NCI-H82 treated with DMSO at 0.1 percent for 48 hours (cell line): Measurements from ENCODE around the gene TPGS1.

ENCODE experiments used
- DNase-seq: peaks from one replicate; lab custom pipeline; 2025; ENCODE audit not compliant: unreplicated experiment; lab: John Stamatoyannopoulos, UW

Gene TPGS1

GRCh38 chr19:507286-508203, at the start of gene TPGS1:
TSS of gene TPGS1 (plus strand) at chr19:507497. CDS start at chr19:507507, 10 bp downstream.
- no peak for DNase-seq

DNA sequence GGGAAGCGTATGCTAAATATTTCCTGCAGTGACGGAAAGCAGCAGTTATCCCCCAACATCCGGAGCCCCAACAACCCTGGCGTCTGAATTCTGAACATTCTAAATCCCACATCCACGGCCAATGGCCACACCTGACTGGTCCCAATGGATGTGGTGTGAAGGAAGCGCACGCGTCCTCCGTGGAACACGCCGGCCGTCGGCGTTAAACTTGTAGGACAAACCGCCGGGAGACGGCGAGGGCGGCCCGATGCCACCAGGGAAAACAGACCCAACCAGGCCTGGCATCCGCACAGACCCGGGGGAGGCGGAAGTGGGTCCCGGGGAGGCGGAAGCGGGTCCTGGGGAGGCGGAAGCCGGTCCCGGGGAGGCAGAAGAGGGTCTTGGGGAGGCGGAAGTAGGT, 49.7 kb upstream of the TPGS1 start:
- DNase-seq: no peak

DNA sequence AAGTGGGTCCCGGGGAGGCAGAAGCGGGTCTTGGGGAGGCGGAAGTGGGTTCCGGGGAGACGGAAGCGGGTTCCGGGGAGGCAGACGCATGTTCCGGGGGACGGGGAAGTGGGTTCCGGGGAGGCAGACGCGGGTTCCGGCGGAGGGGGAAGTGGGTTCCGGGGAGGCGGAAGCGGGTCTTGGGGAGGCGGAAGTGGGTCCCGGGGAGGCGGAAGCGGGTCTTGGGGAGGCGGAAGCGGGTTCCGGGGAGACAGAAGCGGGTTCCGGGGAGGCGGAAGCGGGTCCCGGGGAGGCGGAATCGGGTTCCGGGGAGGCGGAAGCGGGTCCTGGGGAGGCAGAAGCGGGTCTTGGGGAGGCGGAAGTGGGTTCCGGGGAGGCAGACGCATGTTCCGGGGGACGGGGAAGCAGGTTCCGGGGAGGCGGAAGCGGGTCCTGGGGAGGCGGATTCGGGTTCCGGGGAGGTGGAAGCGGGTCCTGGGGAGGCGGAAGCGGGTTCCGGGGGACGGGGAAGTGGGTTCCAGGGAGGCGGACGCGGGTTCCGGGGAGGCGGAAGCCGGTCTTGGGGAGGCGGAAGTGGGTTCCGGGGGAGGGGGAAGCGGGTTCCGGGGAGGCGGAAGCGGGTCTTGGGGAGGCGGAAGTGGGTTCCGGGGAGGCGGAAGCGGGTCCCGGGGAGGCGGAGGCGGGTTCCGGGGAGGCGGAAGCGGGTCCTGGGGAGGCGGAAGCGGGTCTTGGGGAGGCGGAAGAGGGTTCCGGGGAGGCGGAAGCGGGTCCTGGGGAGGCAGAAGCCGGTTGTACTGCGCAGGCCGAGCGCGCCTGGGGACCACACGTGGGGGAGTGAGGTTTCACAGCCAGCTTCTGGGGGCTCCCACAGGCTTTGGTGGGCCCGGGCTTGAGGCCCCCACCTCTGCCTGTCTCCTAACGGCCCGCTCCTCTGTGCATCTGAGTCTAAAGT, 48.9 kb upstream of the TPGS1 start:
- no peak for DNase-seq

GRCh38 chr19:459724-460511, 47.4 kb upstream of the TPGS1 start:
- DNase-seq: no peak

DNA sequence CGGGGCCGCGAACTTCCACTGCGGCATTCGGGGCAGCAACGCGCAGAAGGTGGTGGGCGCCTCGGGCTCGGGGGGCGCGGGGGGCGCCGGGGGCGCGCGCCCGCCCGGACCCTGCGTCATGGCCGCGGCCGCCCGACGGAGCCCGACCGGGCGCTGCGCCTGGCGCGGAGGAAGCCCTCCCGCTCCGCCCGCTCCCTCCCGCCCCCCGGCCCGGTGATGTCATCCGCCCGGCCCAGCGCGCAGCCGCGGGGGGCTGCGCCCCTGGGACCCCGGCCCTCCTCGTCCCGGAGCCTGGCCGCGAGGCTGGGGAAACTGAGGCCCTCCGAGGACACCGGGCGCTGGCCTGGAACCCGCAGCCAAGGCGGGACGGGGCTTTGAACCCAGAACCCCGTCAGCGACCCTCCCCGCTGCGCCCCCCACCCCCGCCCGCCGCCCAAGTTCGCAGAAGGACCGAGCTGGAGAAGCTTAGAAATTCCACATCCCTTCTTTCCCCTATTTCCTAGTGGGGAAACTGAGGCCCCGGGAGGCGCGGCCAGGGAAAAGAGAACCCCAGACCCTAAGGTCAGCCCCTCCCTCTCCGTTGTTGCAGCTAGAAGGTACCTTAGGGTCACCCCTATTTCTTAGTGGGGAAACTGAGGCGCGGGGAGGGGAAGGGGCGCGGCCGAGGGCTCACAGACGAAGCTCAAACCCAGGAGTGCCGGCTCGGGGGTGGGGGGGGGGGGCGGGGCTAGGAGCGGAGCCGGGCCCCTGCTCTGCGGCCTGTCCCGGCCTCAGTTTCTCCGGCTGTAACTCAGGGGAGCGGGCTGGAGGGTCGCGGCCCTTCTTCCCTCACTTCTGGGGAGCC, 46.2 kb upstream of the TPGS1 start, which contains the start of gene SHC2:
Gene SHC2, minus strand, starts transcription at position 157 of the 844 bp plus-strand sequence. Its CDS starts 37 bp downstream, at position 120.
- no peak for DNase-seq

DNA sequence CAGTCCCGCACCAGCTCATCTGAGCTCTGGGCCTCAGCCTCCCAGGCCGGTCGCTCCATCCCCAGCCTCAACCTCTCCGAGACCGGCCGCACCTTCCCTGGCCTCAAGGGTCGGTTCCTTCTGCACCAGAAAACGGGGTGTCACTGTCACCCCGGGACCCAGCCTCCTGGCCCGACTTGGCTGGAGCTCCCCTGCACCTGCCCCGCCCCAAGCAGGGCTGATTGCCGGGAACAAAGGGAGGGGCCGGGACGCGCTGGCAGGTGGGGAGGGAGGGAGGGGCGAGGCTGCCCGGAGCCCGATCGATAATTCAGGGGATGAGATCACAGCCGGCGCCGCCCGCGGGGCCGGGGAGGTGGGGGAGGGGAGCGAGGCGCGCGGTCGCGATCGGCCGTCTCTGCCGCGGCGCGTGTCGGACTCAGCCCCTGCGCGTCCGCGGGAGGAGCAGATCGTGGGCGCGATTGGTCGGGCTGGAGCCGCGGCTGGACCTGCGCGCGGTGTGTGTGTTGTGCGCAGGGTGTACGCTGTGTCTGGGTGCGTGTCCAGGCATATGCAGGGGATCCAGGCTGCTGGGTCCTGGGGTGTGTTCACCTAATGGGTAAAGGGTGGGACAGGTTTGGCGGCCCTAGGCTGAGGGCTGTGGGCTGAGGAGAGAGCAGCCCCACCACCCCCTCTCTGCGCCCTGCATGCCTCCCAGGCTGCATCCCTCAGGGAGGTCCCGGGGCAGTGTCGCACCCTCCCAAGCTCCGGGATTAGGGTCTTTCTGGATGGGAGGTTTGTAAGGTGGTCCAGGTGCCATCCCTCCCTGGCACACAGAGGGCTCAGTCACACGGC, 45.4 kb upstream of the TPGS1 start:
- peak; percentile 41 for DNase-seq

GRCh38 chr19:463483-464207, 43.7 kb upstream of the TPGS1 start:
- no peak for DNase-seq

DNA sequence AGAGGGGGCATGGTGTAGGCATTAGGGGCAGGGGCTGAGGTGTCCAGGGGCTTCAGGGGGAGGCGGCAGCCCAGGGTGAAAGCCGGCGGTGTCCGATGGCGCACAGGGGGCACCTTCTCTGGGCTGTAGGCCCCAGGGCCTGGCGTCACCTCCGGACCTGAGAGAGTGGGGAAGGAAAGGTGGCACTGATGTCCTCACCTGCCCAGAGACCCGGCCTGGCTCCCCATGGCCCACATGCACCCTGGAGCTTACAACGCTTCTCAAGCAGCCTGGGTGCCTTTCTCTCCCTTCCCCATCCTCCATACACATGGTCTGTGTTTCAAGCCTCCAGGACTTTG, 43.1 kb upstream of the TPGS1 start:
- no peak for DNase-seq

- no peak for DNase-seq
These were observed 42.1 kb upstream of the TPGS1 start for GRCh38 chr19:465056-465816.

- DNase-seq: no peak
These were observed 39.7 kb upstream of the TPGS1 start for GRCh38 chr19:467554-467953.

DNA sequence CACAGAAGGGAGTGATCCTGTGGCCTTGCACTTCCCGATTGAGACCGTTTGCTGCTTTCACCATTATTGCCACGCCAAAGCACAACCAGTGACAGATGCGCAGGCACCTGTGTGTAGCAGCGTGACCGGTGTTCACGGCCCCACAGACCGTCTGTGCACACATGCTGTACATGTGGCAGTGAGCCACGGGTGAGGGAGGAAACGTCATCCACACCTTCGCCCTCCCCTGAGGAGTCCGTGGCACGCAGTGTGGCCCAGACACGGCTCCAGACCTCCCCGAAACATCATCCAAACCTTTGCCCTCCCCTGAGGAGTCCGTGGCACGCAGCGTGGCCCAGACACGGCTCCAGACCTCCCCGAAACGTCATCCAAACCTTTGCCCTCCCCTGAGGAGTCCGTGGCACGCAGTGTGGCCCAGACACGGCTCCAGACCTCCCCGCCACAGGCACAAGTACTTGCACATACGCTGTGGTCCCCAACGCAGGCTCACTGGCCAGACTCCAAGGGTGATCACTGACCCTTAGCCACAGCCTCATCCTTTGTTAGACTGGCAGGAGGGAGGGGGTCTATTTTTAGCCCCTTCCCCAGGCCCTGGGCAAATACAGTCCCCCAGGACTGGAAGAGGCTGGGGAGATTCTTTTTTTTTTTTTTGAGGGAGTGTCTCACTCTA, 38.6 kb upstream of the TPGS1 start:
- DNase-seq: no peak

- DNase-seq: no peak
These were observed 37.5 kb upstream of the TPGS1 start for GRCh38 chr19:469833-470232.

GRCh38 chr19:470701-471100, 36.6 kb upstream of the TPGS1 start:
- DNase-seq: no peak

- no peak for DNase-seq
These were observed 35.1 kb upstream of the TPGS1 start for GRCh38 chr19:472005-472858.

DNA sequence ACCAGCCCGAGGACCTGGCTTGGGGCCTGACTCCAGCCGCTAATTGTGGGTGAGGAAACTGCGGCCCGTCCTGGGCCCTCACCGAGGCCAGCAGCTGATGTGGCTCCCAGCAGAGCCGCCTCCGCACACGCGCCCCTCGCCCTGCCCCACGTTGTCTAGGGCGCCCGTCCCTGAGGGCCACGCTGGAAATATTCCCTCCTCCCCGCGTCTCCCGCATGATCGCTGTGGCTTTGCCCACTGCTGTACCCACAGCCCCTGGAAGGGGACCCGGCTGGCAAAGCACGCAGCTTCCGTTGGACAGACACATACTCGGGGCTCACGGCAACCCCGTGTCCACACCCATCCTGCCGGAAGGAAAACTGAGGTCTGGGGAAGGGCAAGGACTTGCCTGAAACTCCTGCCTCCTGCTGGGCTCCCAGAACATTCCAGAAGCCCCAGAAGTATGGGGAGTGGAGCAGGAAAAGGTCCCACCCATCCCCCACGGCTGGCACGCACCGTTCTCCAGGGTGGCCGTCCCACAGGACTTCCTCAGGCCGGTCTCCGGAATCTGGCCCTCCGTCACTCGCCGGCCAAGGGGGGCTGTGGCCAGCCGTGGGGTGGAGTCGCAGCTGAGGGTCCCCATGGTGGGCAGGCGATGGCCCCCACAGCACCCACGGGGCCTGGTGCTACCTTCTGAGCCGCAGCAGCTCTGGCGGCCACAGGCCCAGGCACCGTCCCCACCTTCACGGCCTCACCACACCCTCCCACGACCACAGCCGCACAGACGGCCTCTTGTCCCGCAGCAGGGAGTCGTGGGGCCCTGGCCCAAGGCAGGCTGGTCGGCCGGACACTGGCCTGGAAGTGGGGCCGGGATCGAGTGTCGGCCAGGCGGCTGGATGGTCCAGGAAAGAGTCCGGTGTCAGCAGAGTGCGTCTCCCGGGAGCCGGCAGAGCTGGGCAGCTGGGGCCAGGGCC, 32.9 kb upstream of the TPGS1 start:
- DNase-seq: no peak
